Dendritic cell treated with granulocyte-macrophage colony-stimulating factor and Interleukin-4, amounts not matched to agents 40 ng/mL and 50 ng/mL, for 4 days (primary cell): ENCODE results near the gene CNGB1.
"Not testable (repeated sequence)": the region's sequence is repeated elsewhere in the genome, so short reads cannot be mapped to it uniquely, and the experiment has no call there.

ENCODE experiments used
- H3K27ac Mint-ChIP-seq: one replicate; pipeline ENCODE4 v1.8.0; 2022; ENCODE audit warnings: mild to moderate bottlenecking, mixed read lengths
- H3K27me3 Mint-ChIP-seq: one replicate; pipeline ENCODE4 v1.8.0; 2022; ENCODE audit warnings: mild to moderate bottlenecking, mixed read lengths
- H3K36me3 Mint-ChIP-seq: one replicate; pipeline ENCODE4 v1.8.0; 2022; ENCODE audit warnings: low read depth, mixed read lengths
- H3K4me1 Mint-ChIP-seq: one replicate; pipeline ENCODE4 v1.8.0; 2022; ENCODE audit warnings: low read depth, mixed read lengths
- H3K4me3 Mint-ChIP-seq: one replicate; pipeline ENCODE4 v1.8.0; 2022; ENCODE audit warnings: mild to moderate bottlenecking, moderate library complexity, mixed read lengths
- H3K9me3 Mint-ChIP-seq: one replicate; pipeline ENCODE4 v1.8.0; 2022; ENCODE audit warnings: mixed read lengths
- intact Hi-C: fragments of 100-400 bp; cut with micrococcal nuclease; formaldehyde crosslinking; loops from one replicate; pipeline ENCODE4 v1.15.0; 2022

Gene CNGB1

DNA sequence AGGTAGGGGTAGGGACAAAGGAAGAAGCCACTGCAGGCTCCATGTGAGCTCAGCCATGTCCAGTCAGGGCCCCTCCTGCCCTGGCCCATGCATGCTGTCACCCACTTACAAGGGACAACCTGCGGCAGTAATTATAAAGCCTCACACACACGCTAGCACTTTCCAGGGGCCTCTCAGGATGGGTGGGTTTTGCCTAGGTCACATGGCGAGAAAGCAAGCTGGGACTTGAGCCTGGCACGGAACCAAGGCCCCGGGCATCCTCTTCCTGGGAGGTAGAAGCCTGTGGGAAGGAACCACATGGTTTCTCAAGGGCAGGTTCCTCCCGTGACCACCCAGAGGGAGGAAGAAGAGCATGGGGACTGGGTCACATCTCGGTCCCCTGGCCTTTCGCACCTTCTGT, 22.5 kb upstream of the CNGB1 start:
- intact Hi-C loops, result no loop called here
- Mint-ChIP-seq H3K27ac (peak overlapping the region; percentile 37), H3K4me3 (no peak overlapping the region), H3K9me3 (no peaks in the 10 kb centered on the region), H3K4me1 (peaks cover 45% of the 10 kb centered on the region), H3K27me3 (no peaks in the 10 kb centered on the region), H3K36me3 (peaks cover 57% of the 10 kb centered on the region)

GRCh38 chr16:57992084-57992483, 21.2 kb upstream of the CNGB1 start:
- Mint-ChIP-seq H3K27ac (no peak overlapping the region), H3K36me3 (peaks cover 45% of the 10 kb centered on the region), H3K27me3 (peaks cover 4% of the 10 kb centered on the region), H3K4me3 (no peak overlapping the region), H3K9me3 (no peaks in the 10 kb centered on the region), H3K4me1 (peaks cover 31% of the 10 kb centered on the region)
- intact Hi-C loops, result no loop called here

- Mint-ChIP-seq H3K27me3 (peaks cover 9% of the 10 kb centered on the region), H3K27ac (no peak overlapping the region), H3K4me1 (peaks cover 29% of the 10 kb centered on the region), H3K4me3 (no peak overlapping the region), H3K9me3 (no peaks in the 10 kb centered on the region), H3K36me3 (peaks cover 40% of the 10 kb centered on the region)
- intact Hi-C loops, result no loop called here
Measured at GRCh38 chr16:57991551-57992059, 20.7 kb upstream of the CNGB1 start.

DNA sequence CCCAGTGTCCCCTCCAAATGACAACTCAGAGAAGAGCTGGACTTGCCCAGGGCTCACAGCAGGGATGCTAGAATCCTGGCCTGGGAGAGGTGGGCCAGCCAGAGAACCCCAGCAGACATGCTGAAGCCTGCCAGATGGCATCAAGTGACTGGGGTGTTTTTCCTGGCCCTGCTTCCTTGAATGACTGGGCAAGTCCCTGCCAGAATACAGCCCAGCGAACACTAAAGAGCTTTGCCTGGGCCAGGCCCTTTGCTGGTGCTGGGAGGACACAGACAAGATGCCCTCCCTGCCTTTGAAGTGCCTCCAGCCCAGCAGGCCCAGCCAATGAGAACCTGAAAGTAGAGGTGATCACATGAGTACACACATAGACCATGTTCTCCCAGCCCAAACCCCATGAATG, 18.0 kb upstream of the CNGB1 start:
- Mint-ChIP-seq H3K4me3 (no peak overlapping the region), H3K4me1 (peaks cover 16% of the 10 kb centered on the region), H3K36me3 (peaks cover 14% of the 10 kb centered on the region), H3K9me3 (no peaks in the 10 kb centered on the region), H3K27ac (no peak overlapping the region), H3K27me3 (peaks cover 33% of the 10 kb centered on the region)
- intact Hi-C loops, result no loop called here

- Mint-ChIP-seq H3K4me3 (no peak overlapping the region), H3K9me3 (no peaks in the 10 kb centered on the region), H3K36me3 (peaks cover under 1% of the 10 kb centered on the region), H3K27me3 (peaks cover 37% of the 10 kb centered on the region), H3K27ac (no peak overlapping the region), H3K4me1 (peaks cover 12% of the 10 kb centered on the region)
- intact Hi-C loops, result no loop called here
Measured at GRCh38 chr16:57987441-57988177, 16.7 kb upstream of the CNGB1 start.

GRCh38 chr16:57986196-57986595, 15.3 kb upstream of the CNGB1 start:
- intact Hi-C loops, result no loop called here
- no peaks in the 10 kb centered on the region for H3K9me3 Mint-ChIP-seq
- no peaks in the 10 kb centered on the region for H3K36me3 Mint-ChIP-seq
- H3K27ac Mint-ChIP-seq, result no peak overlapping the region
- peaks cover 39% of the 10 kb centered on the region for H3K27me3 Mint-ChIP-seq
- no peak overlapping the region for H3K4me3 Mint-ChIP-seq
- peaks cover 12% of the 10 kb centered on the region for H3K4me1 Mint-ChIP-seq

DNA sequence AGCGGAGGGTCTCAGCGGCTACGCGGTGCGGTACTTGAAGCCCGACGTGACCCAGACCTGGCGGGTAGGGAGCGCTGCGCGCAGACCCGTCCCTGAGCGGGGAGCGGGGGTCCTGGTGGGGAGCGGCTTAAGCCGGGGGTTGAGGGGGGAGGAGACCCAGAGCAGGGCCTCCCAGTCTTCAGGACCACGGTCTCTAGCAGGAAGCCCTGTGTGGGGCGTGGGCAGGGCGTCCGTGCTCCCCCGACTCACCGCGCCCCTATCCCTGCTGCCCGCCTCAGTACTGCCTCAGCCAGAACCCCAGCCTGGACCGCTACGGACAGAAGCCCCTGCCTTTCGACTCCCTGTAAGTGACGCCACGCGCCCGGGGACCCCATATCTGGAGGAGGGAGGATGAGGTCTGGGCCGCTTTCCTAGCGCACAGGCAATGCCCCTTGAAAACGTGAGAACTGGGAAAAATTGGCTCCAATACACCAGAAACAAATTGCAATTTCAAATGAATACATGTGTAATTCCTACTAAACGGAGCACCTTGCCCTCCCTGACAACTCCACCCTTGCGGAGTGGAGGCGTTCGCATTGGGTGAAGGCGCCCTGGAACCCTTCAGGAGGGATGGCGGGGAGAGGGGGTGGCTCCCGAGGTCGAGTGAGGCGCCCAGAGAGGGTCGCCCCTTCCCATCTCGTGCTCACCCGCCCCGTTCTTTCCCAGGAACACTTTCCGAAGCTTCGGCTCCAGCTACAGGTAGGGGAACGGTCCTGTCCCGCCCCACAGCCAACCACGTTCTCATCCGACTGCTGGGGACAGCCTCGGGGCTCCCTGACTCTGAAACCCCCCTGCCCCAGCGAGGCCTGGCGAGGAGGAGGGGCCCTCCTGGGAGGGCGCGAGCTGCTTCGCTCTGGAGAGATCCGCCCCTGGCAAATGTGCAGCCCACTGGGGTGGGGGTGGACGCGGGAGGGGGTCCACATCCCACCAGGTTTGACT, 14.6 kb upstream of the CNGB1 start:
- no peaks in the 10 kb centered on the region for H3K9me3 Mint-ChIP-seq
- H3K4me1 Mint-ChIP-seq, result peaks cover 12% of the 10 kb centered on the region
- H3K27ac Mint-ChIP-seq, result peak overlapping the region; percentile 16
- H3K36me3 Mint-ChIP-seq, result no peaks in the 10 kb centered on the region
- peaks cover 42% of the 10 kb centered on the region for H3K27me3 Mint-ChIP-seq
- intact Hi-C loops, result no loop called here
- H3K4me3 Mint-ChIP-seq, result peak overlapping the region; percentile 76

GRCh38 chr16:57984443-57985203, 13.7 kb upstream of the CNGB1 start:
- Mint-ChIP-seq H3K36me3 (no peaks in the 10 kb centered on the region), H3K4me3 (peak overlapping the region; percentile 76), H3K27me3 (peaks cover 42% of the 10 kb centered on the region), H3K9me3 (no peaks in the 10 kb centered on the region), H3K27ac (peak overlapping the region; percentile 16), H3K4me1 (peaks cover 12% of the 10 kb centered on the region)
- intact Hi-C loops, result no loop called here

- H3K36me3 Mint-ChIP-seq, result no peaks in the 10 kb centered on the region
Measured at GRCh38 chr16:57982385-57982784, 11.5 kb upstream of the CNGB1 start.

GRCh38 chr16:57981636-57982035, 10.7 kb upstream of the CNGB1 start:
- intact Hi-C loops, result no loop called here
- no peaks in the 10 kb centered on the region for H3K36me3 Mint-ChIP-seq
- H3K27me3 Mint-ChIP-seq, result peaks cover 33% of the 10 kb centered on the region
- H3K9me3 Mint-ChIP-seq, result no peaks in the 10 kb centered on the region
- no peak overlapping the region for H3K27ac Mint-ChIP-seq
- no peak overlapping the region for H3K4me3 Mint-ChIP-seq
- peaks cover 12% of the 10 kb centered on the region for H3K4me1 Mint-ChIP-seq

More at GRCh38 chr16:57982385-57982784, 11.5 kb upstream of the CNGB1 start:
- Mint-ChIP-seq H3K9me3 (no peaks in the 10 kb centered on the region), H3K4me3 (no peak overlapping the region), H3K27ac (no peak overlapping the region), H3K4me1 (peaks cover 12% of the 10 kb centered on the region), H3K27me3 (peaks cover 37% of the 10 kb centered on the region)
- intact Hi-C loops, result no loop called here

DNA sequence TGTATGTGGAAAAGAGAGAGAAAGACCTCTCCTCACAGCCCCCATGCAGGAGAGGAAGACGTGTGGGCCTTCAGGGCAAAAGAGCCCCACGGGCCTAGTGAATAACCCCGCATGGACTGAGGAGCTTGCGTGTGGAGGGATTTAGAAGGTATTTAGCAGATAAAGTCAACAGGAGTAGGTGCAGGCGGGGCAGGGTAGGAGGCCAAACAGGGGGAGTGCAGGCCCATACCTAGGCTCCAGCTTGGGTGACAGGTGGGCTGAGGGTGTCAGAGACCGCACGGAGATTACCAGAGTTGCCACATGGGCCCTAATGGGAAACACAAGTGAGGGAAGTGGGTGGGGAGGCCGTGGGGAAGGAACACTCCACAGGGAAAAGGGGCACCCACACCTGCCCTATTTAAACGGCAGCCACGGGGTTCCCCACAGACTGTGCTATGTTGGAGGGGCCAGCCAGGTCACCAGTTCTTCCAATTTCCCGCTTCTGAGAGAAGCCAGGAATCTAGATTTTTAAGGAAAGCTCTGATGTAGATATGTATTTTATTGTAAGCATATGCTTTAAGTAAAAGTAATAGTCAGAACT, 8.2 kb upstream of the CNGB1 start:
- no peak overlapping the region for H3K27ac Mint-ChIP-seq

GRCh38 chr16:57978070-57978465, 7.1 kb upstream of the CNGB1 start:
- H3K4me3 Mint-ChIP-seq, intact Hi-C loops, H3K27ac Mint-ChIP-seq, H3K27me3 Mint-ChIP-seq, H3K36me3 Mint-ChIP-seq, H3K4me1 Mint-ChIP-seq, H3K9me3 Mint-ChIP-seq: not testable (repeated sequence)

More for the DNA sequence above, 8.2 kb upstream of the CNGB1 start:
- intact Hi-C loops, result no loop called here
- H3K9me3 Mint-ChIP-seq, result no peaks in the 10 kb centered on the region
- no peak overlapping the region for H3K4me3 Mint-ChIP-seq
- peaks cover under 1% of the 10 kb centered on the region for H3K4me1 Mint-ChIP-seq
- H3K36me3 Mint-ChIP-seq, result no peaks in the 10 kb centered on the region
- H3K27me3 Mint-ChIP-seq, result peaks cover 11% of the 10 kb centered on the region

DNA sequence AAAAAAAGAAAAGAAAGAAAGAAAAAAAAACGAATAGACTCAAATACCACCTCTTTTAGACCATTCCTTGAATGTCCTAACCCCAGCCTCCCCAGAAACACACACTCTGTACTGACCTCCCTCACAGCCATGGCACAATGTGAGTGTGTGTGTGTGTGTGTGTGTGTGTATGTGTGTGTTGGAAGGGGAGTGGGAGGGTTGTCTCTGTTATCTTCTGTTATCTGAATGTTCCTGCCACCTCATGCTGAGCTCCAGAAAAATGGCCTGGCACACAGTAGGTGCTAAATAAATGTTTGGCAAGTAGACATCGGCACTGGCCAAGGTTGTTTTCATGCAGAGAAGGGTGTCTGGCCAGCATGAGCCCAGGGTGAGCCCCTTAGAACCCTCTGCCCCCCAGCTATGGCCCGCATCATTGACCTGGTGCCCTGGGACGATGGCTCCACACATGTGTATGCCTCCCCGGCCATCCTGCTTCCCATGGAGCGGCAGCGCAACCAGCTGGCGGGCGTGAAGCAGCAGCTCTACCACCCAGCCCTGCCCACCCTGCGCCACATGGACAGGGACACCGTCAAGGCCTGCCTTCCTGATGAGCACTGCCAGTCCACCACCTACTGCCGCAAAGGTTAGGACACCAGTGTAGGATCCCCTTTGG, 6.6 kb upstream of the CNGB1 start:
- Mint-ChIP-seq H3K4me3 (no peak overlapping the region), H3K4me1 (no peaks in the 10 kb centered on the region), H3K36me3 (no peaks in the 10 kb centered on the region), H3K9me3 (no peaks in the 10 kb centered on the region), H3K27me3 (peaks cover 4% of the 10 kb centered on the region), H3K27ac (no peak overlapping the region)
- intact Hi-C loops, result no loop called here
